Measurements from ENCODE around the gene ZNF362. TPM values are rescaled to one million over a fixed set of nuclear protein-coding genes. Genes with fewer than 3 reads are reported as not detected.
"Not testable (repeated sequence)": the region's sequence is repeated elsewhere in the genome, so short reads cannot be mapped to it uniquely, and the experiment has no call there.

The ZNF362 gene
- total and polyA plus RNA-seq, 2 experiments from 2014 or later, result 9.7 to 26.0 TPM

DNA sequence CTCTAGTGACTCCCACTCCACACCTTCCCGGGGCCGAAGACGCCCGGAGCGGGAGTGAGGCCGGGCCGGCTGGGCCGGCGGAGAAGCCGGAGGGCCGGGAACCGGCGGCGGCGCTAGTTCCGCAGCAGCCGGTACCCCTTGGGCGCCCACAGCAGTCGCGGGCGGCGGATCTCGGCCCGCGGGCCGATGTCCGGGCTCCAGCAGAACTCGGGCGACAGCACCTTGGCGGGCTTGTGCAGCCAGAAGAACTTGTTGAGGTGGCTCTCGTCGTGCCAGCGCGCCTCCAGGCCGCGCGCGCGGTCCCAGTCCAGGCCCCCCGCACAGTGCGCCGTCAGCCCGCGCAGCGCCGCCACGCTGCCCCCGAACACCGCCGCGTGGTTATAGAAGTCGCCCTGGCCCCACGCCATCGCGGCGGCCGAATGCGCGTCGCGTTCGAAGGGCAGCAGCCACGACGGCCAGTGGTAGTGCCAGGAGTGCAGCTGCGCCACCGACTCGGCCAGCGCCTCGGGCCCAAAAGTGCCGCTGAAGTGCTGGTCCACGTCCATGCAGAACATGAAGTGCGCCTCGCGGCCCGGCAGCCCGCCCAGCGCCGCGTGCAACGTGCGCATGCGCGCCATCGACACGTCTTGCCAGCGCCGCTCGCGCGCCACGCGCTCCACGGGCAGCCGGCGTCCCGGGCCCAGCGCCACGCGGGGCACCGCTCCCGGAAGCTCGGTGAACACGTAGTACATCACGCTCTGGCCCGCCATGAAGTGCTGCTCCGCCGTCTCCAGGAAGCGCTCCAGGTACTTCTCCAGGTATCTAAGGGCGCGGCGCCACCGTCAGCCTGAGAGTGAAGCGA is 50.6 kb downstream of the ZNF362 start:
- no peak overlapping the region for H3K27ac ChIP-seq
- no peaks in the 10 kb centered on the region for H3F3A ChIP-seq (ENCODE audit: insufficient read depth)
- H3K36me3 ChIP-seq (ENCODE audit: low read depth), result no peaks in the 10 kb centered on the region
- no peak overlapping the region for H3K4me2 ChIP-seq (ENCODE audit: unreplicated experiment)
- peak; percentile 31 for DNase-seq
- H3K79me2 ChIP-seq (ENCODE audit: insufficient read depth), result no peaks in the 10 kb centered on the region
- H2AFZ ChIP-seq, result peak overlapping the region; percentile 31; the same call in 1 of the 2 replicates
- no peak for TF ChIP-seq EZH2phosphoT487 (IDR thresholded peaks at IDR 0.05; ENCODE audit: insufficient read depth, low read depth)
- no peak for TF ChIP-seq EZH2 (IDR thresholded peaks at IDR 0.05; ENCODE audit: insufficient read depth, poor library complexity, severe bottlenecking)
- H3K4me1 ChIP-seq (ENCODE audit: insufficient read depth), result no peaks in the 10 kb centered on the region
- WGBS, 2 experiments (ENCODE audit: low coverage in 1 of 2, low lambda C conversion rate in 2 of 2, missing lambda C conversion rate in 2 of 2), result 27% methylated on average over 98 to 105 of the region's 113 CpGs
- H3K9me2 ChIP-seq (ENCODE audit: insufficient read depth), result no peaks in the 10 kb centered on the region
- H3K9me3 ChIP-seq (ENCODE audit: low read depth), result no peaks in the 10 kb centered on the region
- H4K20me1 ChIP-seq (ENCODE audit: insufficient read depth), result no peaks in the 10 kb centered on the region
- no peaks in the 10 kb centered on the region for H3K27me3 ChIP-seq (replicated peaks; ENCODE audit: insufficient read depth)
- in situ Hi-C loops (cut with MboI), result no loop called here
- no peak overlapping the region for H3K4me3 ChIP-seq
- no peak overlapping the region for H3K9ac ChIP-seq

DNA sequence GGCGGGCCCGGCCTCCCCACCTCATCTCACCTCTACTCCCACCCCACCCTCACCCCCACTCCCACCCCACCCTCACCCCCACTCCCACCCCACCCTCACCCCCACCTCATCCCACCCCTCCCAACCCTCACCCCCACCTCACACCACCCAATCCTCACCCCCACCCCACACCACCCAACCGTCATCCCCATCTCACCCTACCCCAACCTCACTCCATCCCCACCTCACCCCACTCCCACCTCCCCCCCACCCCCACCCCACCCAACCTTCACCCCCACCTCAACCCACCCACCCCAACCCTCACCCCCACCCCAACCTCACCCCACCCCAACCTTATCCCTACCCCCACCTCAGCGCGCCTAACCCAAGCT is 51.2 kb downstream of the ZNF362 start:
- Histone ChIP-seq H3K4me2 (ENCODE audit: unreplicated experiment) (no peak overlapping the region), H3K79me2 (ENCODE audit: insufficient read depth) (no peaks in the 10 kb centered on the region), H3K9ac (no peak overlapping the region), H3K27ac (no peak overlapping the region), H3K9me2 (ENCODE audit: insufficient read depth) (no peaks in the 10 kb centered on the region), H3K4me3 (no peak overlapping the region), H3K4me1 (ENCODE audit: insufficient read depth) (no peaks in the 10 kb centered on the region), H3K9me3 (ENCODE audit: low read depth) (no peaks in the 10 kb centered on the region), H4K20me1 (ENCODE audit: insufficient read depth) (no peaks in the 10 kb centered on the region), H3K27me3 (replicated peaks; ENCODE audit: insufficient read depth) (no peaks in the 10 kb centered on the region), H2AFZ (no peak overlapping the region), H3F3A (ENCODE audit: insufficient read depth) (no peaks in the 10 kb centered on the region), H3K36me3 (ENCODE audit: low read depth) (no peaks in the 10 kb centered on the region)
- no peak for DNase-seq
- in situ Hi-C loops (cut with MboI), result no loop called here
- TF ChIP-seq EZH2phosphoT487 (IDR thresholded peaks at IDR 0.05; ENCODE audit: insufficient read depth, low read depth), result no peak
- TF ChIP-seq EZH2 (IDR thresholded peaks at IDR 0.05; ENCODE audit: insufficient read depth, poor library complexity, severe bottlenecking), result no peak
- 97% methylated on average over 5 of the region's 5 CpGs; no CpG with 5 or more reads in 1 of the 2 experiments for WGBS, 2 experiments (ENCODE audit: low coverage in 1 of 2, low lambda C conversion rate in 2 of 2, missing lambda C conversion rate in 2 of 2)

GRCh38 chr1:33309351-33309750 is 53.1 kb downstream of the ZNF362 start:
- in situ Hi-C loops (cut with MboI); DNase-seq; H3K27ac ChIP-seq; H3K9ac ChIP-seq; H3F3A ChIP-seq (ENCODE audit: insufficient read depth); H2AFZ ChIP-seq; H3K4me3 ChIP-seq; H3K4me2 ChIP-seq (ENCODE audit: unreplicated experiment); H3K4me1 ChIP-seq (ENCODE audit: insufficient read depth); H3K9me2 ChIP-seq (ENCODE audit: insufficient read depth); H3K79me2 ChIP-seq (ENCODE audit: insufficient read depth); H4K20me1 ChIP-seq (ENCODE audit: insufficient read depth); H3K9me3 ChIP-seq (ENCODE audit: low read depth); H3K36me3 ChIP-seq (ENCODE audit: low read depth); H3K27me3 ChIP-seq (replicated peaks; ENCODE audit: insufficient read depth): not testable (repeated sequence)
- WGBS, 2 experiments (ENCODE audit: low coverage in 1 of 2, low lambda C conversion rate in 2 of 2, missing lambda C conversion rate in 2 of 2), result 88 to 93% methylated on average over 3 to 32 of the region's 32 CpGs

GRCh38 chr1:33310702-33311101 is 54.4 kb downstream of the ZNF362 start:
- no peaks in the 10 kb centered on the region for H3K27me3 ChIP-seq (replicated peaks; ENCODE audit: insufficient read depth)
- no peaks in the 10 kb centered on the region for H3K79me2 ChIP-seq (ENCODE audit: insufficient read depth)
- no peaks in the 10 kb centered on the region for H4K20me1 ChIP-seq (ENCODE audit: insufficient read depth)
- no peaks in the 10 kb centered on the region for H3F3A ChIP-seq (ENCODE audit: insufficient read depth)
- no peak overlapping the region for H3K9ac ChIP-seq
- H3K27ac ChIP-seq, result no peak overlapping the region
- no peak overlapping the region for H3K4me3 ChIP-seq
- no peak overlapping the region for H2AFZ ChIP-seq
- no peaks in the 10 kb centered on the region for H3K4me1 ChIP-seq (ENCODE audit: insufficient read depth)
- in situ Hi-C loops (cut with MboI), result no loop called here
- H3K9me3 ChIP-seq (ENCODE audit: low read depth), result no peaks in the 10 kb centered on the region
- TF ChIP-seq EZH2phosphoT487 (IDR thresholded peaks at IDR 0.05; ENCODE audit: insufficient read depth, low read depth) (no peak), EZH2 (IDR thresholded peaks at IDR 0.05; ENCODE audit: insufficient read depth, poor library complexity, severe bottlenecking) (no peak)
- no peak for DNase-seq
- no peak overlapping the region for H3K4me2 ChIP-seq (ENCODE audit: unreplicated experiment)
- 84 to 86% methylated on average over 8 of the region's 8 CpGs for WGBS, 2 experiments (ENCODE audit: low coverage in 1 of 2, low lambda C conversion rate in 2 of 2, missing lambda C conversion rate in 2 of 2)
- no peaks in the 10 kb centered on the region for H3K36me3 ChIP-seq (ENCODE audit: low read depth)
- no peaks in the 10 kb centered on the region for H3K9me2 ChIP-seq (ENCODE audit: insufficient read depth)
